HG03280 (cell line): ENCODE data around the gene AGPAT1.
A peak's percentile ranks its signal among the peaks of the same experiment; 100 is the strongest.
"Not testable (repeated sequence)": the region's sequence is repeated elsewhere in the genome, so short reads cannot be mapped to it uniquely, and the experiment has no call there.

Experiments
- ATAC-seq: cut with Tn5 transposase; IDR thresholded peaks from one replicate; pipeline ENCODE4 v1.9.1; 2021; ENCODE audit warnings: mild to moderate bottlenecking, moderate library complexity; ENCODE audit not compliant: unreplicated experiment

Gene AGPAT1

DNA sequence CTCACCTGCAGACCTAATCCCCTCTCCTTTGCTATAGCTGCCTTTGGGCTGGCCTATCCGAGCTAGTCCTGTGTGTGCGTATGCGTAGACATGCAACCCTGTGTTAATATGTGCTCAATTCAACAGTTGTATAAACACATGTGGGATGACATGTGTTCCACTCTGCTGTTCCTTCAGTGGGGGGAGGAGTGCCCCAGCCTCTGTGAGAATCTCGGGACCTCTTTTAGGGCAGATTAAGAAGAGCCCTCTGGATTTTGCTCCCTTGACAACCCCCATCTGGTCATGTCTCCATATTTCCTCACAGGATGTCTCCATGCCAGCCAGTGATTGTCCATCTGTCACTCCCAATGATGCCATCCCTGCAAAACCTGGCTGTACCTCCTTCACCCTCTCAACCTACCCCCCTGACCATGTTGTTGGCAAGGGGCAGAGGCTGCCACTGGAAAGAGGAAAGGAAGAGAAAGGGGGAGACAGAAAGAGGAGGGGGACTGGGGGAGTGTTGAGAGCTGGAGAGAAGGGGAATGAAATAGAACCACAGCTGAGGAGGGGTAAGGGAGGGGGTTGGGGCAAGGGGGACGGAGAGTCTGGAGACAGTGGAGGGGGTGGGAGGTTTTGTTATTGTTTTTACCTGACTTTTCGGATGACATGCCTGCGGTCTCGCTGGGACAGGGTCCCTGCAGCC lies 24.6 kb downstream of the AGPAT1 start:
- ATAC-seq, result no peak

DNA sequence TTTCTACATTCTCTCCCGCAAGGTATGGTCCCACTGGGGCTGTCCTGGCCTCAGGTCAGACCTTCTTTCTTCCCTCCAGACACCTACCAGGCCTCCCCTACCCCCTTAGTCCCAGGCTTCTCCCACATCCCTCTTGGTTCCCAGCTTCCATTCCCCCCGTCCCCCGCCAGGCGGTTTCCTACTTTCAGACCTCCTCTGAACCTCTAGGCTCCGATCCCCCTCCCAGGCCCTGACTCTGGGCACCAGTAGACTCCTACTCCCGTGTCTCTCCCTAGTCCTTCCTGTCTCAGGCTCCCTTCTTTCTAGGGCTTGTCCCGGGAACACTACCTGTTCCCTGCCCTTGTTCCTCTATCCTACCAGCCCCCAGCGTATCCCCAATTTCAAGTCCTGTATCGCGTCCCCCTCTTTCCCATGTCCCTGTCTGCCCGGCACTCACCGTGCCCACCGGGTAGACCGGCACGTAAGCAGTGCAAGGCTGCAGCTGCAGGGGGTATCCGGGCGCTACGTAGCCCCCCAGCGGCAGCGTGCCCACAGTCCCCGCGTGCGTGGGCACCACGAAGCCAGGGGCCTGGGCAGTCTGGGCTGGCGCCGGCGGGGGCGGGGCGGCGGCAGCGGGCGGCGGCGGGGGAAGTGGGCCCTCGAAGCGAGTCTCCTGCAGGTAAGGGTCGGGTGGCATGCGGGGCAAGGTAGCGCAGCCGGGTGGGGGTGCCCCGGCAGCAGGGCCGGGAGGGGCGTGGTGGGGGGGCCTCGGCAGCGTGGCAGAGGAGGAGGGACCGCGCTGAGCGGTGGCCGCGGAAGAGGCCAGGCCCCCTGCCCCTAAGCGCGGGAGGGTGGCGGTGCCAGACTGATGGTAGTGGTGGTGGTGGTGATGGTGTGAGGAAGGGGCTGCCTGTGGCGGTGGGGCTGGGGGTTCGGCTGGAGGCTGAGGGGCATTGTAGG lies 25.7 kb downstream of the AGPAT1 start:
- no peak for ATAC-seq

DNA sequence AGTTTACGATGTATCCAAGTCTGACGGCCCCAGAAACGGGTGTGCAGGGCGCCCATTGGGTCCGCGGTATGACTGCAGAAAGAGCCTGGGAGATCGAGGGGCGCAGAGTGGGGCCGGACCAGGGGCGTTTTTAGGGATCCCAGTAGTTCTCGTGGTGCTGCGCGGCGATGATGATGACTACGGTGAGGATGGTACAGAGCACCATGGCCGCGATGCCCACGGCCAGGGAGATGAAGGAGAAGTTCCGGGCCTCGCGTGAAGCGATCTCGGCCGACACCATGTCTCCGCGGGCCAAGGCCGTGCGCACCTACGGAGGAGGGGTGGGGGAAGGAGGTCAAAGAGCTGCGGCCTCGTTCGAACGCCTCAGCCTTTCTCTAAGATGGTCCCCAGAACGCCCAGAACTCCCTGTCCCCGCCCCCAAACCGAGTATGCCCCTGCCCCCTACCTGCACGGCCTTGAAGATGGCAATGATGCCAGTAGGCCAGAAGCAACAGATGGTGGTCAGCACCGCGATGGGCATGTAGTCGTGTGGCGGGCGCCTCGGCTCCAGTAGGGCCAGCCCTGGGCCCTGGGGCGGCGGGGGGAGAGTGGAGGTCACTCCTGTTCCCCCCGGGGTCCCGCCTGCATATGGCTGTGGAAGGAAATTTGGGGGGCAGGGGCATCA lies 26.7 kb downstream of the AGPAT1 start:
- no peak for ATAC-seq

DNA sequence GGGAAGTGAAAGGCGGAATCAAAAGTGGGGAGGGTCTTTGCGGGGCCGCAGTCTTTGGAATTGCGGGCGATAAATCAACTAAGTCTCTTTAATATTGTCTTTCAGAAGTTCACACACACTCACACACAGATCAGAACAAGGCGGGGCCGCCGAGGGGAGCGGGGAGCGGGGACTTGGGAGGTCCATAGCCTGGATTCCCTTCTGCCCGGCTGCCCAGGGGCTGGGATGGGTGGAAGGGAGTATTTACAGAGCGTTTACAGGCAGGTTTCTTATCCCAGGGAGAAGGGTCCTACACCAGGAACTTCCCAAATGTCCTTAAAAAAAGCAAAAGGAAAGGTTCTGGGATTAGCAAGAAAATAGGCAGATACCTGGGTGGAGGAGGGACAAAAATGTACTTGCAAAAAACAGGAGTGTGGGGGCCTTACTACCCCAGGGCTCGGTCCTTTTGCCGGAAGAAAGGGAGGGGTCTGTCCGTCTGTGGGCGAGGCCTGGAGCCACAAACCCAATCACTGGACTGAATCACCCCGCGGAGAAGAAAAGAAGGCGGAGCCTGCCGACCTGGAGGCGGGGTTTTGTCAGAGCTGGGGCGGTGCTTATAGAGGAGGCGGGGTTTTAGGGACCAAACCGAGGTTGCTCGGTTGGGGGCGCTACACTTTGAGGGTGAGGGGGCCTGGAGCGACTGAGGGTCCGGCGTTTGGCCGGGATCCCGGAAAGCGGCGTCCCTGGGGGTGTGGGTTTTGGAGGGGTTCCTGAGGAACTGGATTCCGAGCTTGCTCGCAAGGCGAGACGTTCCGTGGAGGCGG lies 27.4 kb downstream of the AGPAT1 start:
- ATAC-seq, result no peak

DNA sequence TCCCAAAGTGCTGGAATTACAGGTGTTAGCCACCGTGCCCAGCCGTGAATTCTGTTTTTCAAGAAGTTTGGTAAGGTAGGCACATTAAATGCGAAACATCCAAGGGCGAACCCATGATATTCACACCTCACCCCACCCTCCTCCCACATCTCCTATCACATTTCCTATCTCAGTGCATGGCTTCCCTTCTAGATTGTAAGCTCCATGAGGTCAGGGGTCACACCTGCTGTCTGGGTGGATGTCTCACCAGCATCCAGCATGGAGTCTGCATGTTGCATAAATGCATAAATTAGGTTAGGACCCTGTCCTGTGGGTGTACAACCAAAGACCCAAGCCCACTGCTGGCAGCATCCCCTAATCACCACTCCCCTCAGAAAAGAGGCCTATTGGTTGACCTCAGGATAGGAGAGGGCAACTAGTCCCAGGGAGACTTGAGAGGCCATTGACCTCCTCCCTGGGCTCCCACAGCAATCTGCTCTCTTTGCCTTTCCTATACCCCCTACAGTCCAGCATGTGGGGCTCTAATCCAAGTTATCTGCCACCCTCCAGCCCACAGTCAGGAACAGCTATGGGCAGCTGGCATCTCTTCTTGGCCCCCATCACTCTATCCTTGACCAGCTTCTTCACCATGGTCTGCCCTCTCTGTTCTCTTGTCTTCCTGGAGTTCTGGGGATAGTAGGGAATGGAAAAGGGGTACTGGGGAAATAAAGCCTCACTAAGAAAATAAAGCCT lies 28.3 kb downstream of the AGPAT1 start:
- ATAC-seq, result no peak

DNA sequence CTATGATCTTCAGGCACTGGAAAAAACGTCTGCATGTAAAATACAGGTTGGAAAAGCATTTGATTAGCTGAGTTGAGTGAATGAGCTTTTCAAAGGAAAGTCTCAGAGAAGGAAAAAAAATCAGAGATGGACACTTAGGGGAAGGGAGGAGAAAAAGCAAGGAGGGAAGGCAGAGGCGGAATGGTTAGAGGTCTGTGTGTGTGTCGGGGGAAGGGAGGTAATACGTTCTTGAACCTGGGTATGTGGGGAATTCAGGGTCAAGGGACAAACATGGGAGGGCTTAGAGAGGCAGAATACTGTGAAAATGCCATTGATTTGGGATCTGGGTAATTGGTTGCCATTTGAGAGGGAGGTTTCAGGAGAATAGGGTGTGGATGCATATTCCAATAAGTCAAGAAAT lies 29.2 kb downstream of the AGPAT1 start:
- ATAC-seq, result no peak

DNA sequence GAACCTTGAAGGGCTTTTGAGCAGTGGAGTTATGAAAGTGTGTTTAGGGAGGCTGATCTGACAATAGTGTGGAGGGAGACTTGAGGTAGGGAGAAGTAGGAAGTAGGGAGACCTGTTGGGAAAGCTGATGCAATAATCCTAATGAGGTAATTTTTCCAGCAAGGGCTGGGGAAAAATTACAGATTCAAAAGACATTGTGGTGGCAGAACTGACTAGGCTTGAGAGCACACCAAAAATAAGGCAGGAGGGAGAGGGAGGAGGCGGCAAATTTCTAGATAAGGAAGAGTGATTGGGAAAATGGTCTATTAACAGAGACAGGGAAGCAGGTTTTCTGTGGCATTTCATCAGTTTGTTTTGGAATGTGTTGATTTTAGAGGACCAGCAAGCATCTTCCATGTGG lies 29.6 kb downstream of the AGPAT1 start:
- no peak for ATAC-seq

DNA sequence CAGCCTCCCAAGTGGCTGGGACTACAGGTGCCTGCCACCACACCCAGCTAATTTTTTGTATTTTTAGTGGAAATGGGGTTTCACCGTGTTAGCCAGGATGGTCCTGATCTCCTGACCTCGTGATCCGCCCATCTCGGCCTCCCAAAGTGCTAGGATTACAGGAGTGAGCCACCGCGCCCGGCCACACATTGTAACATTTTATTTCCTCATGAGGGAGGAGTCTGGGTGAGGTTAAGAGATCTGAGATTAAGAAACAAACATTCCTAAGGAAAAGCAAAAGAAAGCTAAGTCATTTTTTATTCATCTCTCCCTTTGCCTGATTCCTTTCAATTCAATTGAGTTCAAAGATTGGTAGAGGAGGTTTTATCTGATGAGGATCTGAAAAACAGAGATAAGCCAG lies 31.6 kb downstream of the AGPAT1 start:
- not testable (repeated sequence) for ATAC-seq

DNA sequence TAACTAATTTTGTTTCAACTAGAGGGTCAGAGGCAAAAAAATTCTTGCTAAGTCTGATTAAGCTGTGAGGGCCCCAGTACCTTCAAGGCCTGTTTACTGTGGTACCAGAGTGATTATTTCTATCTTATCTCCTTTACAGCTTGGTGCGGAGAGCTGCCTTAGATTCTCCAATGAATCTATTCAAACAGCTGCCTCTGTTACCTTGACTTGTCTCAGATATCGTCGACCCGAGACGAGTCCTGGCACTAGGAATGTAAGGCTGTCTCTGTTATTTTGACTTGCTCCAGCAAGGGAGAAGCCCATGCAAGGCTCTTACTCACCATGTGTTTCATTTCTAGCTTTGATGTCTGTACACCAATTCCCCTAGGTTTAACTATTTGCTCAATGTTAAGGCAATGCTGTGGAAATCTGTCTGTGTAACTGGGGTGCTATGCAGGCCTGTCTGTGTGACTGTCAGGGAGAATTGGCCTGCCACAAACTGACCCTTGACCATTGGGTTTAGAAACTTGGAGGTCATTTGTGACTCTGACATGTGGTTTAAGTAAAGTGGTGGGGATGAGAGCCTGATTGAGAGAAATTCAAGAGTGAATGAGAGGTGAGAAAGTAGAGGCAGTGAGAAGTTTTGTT lies 35.4 kb downstream of the AGPAT1 start:
- no peak for ATAC-seq

DNA sequence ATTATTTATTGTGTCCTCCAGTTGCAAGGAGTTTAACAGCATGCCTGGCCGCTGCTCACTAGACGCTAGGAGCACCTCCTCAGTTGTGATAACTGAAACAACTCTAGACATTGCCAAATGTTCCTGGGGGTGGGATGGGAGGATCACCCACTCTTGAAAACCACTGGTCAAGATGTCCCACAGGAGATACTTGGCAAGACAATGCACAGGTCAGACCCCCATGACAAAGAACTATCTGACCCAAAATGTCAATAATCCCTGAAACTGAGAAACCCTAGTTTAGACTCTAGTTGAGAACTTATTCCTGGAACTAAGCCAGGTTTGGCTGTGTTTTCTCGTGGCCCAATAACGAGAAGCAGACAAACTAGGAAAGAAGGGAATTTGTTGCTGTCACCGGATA lies 36.3 kb downstream of the AGPAT1 start:
- ATAC-seq, result no peak

DNA sequence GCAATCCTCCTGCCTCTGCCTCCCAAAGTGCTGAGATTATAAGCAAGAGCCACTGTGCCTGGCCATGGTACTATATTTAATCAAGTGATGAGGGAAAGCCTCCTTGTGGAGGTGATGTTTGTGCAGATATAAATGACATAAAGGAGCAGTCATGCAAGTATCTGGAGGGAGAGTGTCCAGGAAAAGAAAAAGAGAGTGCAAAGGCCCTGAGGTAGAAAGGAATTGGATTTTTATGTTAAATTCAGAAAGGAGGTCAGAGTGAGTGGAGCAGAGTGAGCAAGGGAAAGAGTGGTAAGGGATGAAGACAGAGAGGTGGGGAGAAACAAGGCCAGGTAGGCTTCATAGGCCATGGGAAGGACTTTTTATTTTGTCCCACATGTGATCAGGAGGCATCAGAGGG lies 38.4 kb downstream of the AGPAT1 start:
- ATAC-seq, result no peak

DNA sequence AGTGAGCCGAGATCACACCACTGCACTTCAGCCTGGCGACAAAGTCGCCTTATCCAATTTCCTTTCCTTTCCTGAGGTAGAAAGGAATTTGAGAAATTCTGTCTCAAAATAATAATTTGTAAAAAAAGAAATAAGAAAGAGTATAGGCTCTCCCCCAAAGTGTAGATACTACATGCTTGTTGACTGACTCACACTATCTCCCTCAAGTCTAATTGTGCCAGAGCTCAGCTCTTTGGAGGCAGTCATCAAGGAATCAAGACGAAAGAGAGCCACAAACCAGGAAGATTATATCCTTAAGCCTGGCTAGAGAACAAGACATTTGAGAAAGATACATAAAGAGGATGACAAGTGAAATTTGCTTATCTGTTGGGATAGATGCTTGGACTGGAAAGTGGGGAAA lies 42.1 kb downstream of the AGPAT1 start:
- ATAC-seq, result no peak

DNA sequence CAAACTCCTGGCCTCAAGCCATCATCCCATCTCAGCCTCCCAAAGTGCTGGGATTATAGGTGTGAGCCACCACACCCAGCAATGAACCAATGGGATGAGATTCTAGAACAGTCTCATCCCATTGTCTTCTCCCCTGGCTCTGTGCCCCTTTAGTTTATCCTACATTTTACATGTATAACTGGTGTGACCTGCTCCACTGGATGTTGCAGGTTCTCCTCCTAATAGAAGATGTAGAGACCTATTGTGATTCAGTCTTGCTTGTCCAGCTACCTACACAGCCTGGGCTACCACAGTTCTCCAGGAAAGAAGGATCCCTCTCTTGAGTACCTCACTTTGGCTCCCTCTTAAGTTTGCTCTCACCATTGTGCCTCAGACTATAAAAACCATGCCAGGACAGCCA lies 43.8 kb downstream of the AGPAT1 start:
- no peak for ATAC-seq

DNA sequence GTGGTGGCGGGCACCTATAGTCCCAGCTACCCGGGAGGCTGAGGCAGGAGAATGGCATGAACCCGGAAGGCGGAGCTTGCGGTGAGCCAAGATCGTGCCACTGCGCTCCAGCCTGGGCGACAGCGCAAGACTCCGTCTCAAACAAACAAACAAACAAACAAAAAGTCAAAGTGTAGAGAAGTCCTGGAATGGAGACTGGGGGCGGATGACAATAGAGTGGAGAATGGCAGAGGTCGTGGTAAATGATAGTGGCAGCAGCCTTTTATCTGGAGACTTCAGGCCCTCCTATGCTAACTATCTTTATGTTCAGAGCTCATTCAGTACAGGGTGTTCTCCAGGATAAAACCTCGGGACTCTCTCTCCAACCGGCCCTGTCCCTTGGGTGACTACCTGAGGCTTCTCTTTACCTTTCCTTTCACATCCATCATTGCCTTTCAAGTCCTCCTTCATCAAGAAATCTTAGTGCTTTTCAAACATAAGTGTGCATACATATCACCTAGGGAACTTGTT lies 44.4 kb downstream of the AGPAT1 start:
- ATAC-seq, result no peak

DNA sequence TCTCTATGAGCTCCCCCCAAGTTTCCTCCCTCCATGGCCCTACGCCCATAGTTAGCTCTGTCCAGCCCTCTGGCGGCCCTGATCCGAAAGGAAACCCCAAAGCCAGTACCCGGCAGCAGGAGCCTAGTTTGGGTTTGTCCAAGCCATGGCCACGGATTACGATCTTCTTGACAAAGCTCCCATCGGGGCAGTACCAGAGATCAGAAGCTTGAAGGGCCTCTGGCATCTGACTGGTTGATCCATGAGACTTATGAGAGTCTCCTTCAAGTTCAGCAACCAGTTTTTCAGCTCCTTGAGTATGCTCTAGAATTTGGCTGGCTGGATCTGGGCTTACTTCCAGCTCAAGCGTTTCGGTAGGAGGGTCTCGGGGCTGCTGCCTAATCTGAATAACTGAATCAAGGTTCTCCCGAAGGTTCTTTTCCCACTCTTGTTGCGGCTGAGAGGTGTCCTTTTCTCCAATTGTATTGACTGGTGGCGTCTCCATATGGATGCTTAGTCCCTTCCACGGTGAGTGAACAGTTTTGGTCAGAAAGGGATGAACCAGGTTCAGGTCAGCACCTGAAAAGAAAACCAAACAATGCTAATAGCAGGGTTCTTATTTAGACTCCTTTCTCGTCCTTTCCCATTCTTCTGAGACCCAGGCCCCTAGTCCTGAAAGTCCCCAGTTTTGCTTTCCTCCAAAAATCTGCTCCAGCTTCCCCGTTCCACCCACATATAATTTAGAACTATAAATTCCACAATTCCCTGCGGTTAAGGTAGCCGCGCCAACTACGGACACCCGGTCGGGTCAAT lies 46.4 kb downstream of the AGPAT1 start:
- ATAC-seq, result no peak

DNA sequence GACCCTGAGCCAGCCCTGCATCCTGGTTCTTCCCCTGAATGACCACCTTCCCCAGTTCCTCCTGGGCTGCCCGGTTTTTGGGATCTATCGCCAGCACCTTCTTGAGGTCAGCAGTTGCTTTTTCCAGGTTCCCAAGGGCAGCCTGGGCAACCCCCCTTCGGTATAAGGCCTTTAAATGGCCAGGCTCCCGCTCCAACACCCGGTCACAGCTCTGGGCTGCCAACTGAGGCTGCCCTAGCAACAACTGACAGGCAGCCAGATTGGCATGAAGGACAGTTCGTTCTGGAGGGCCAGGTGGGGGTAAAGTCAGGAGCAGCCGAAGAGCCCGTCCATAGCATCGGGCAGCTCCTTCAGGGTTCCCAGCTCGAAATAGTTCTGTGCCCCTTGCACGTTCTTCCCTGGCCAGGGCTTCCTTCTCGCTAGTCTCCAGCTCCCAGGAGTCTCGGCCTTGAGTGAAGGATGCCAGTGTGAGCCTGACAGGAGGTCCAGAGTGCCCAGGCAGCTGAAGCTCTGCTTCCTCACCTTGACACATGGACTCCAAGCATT lies 47.1 kb downstream of the AGPAT1 start:
- no peak for ATAC-seq

DNA sequence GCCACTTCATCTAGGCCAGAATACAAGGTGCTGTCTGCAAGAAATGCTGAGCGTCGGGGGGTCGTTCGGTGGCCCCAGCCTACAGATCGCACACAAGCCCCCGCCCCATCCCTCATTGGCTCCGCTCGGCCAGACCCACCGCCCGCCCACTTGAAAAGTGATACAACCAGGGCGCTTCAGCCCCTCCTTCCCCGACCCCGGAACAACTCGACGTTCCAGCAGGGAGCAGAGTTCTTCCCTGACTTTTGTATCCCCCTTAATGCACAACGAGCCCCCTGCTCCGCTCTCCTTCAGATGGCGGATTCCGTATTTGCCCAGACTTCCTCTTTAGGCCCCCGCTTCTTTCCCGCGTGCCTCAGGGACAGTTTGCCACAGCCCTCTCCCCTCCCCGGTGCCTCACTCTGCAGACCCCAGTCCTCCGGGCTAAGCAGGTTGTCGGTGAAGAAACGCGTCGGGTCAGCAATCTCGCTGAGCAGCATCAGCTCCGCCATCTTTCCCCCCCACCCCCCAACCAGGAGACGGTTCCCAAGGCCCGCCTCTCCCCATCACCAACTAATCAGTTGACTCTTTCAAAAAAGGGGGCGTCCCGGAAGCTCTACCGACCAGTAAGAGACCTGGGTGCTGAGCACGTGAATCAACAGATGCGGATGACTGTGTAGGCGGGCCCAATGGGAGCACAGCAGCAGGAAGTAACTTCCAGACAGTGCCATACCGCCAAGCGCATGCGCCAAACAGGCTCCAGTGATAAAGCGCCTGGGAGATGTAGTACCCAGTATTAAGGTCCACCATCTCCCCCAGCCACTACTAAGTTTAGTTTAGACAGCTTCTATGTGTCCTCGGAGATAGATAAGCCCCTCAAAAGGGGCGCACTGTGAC lies 47.9 kb downstream of the AGPAT1 start, which contains the start of gene ATF6B:
Gene ATF6B, minus strand, starts transcription at position 530 of the 876 bp plus-strand sequence. Its CDS starts 39 bp downstream, at position 491.
- peak; percentile 88 for ATAC-seq

DNA sequence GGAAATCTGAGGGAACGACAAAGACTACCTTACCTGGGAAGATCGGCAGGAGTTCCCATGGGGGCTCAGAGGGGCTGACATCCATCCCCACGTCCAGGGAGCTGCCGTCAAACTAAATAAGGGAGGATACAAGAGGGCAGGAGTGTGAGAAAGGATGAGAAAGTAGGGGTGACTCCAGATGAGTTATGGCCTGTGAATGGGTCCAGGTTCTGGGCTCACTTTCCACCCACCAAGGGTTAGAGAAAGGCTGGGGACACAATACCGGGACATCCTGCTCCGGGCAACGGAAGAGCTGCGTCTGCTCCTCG lies 48.5 kb downstream of the AGPAT1 start:
- ATAC-seq, result no peak
